Stomach smooth muscle (tissue), 2 donors: ENCODE results near the gene JHY.

Experiments used
- H3K27ac ChIP-seq: one replicate; pipeline ENCODE4 v1.7.0; 2013; ENCODE audit warnings: mild to moderate bottlenecking, low read length, inconsistent platforms
- H3K27me3 ChIP-seq, 2 donors: one replicate each; pipeline ENCODE4 v1.7.0; 2013; ENCODE audit warnings: low read length in 2 of 2; ENCODE audit not compliant: insufficient read depth in 2 of 2, control insufficient read depth in 1 of 2
- H3K36me3 ChIP-seq, 2 donors: one replicate each; pipeline ENCODE4 v1.7.0; 2013; ENCODE audit warnings: low read length in 2 of 2; ENCODE audit not compliant: control insufficient read depth in 2 of 2, insufficient read depth in 2 of 2
- H3K4me1 ChIP-seq: one replicate; pipeline ENCODE4 v1.7.0; 2013; ENCODE audit warnings: low read length; ENCODE audit not compliant: control insufficient read depth, insufficient read depth
- H3K4me3 ChIP-seq, 2 donors: one replicate each; pipeline ENCODE4 v1.7.0; 2013; ENCODE audit warnings: low read length in 2 of 2
- H3K9ac ChIP-seq, 2 donors: one replicate each; pipeline ENCODE4 v1.7.0; 2013; ENCODE audit warnings: low read length in 2 of 2, mild to moderate bottlenecking in 1 of 2
- H3K9me3 ChIP-seq, 2 donors: one replicate each; pipeline ENCODE4 v1.7.0; 2013; ENCODE audit warnings: low read length in 2 of 2; ENCODE audit not compliant: control insufficient read depth in 2 of 2
- donor health status: healthy.
- donor health status: Pancreatic carcinoma.

Gene JHY

DNA sequence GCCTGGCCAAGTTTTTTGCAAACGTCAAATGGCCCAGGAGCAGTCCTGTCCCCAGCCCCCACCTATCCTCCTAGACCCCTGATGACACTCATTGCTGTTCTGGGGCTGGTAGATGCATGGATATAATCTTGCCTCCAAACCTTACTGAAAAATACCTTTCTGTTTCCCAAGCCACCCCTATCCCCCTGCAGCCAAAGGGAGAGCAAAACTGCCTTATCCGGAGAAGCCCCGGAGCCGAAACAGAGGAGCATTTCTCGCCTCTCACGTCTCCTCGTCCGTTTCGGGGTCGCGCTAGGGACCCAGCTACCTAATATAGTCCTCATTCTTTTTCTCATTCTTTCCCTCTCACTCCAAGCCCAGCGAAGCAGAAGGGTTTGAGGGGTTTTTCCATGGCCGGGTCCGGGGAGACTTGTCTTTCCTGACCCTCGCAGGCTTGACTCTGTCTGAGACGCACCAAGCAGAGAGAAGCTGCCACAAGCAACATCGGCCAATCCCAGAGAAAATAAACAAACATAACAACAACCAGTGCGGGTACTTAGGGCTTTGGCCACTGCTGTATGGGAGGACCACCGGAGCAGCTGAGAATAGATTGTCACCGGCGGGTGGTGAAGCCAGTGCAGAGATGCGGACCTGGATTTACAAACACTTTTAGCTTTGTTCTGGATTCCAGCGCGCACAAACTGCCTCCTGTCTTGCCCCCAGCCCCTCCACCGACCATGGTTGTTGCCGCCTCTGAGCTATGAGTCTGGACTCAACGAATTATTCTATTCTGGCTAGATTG is 97.4 kb downstream of the JHY start:
- Histone ChIP-seq H3K27me3 (peaks cover 81 to 96% of the 10 kb centered on the region in 2 donors), H3K9ac (no peak overlapping the region), H3K36me3 (no peaks in the 10 kb centered on the region), H3K4me3 (no peak overlapping the region), H3K27ac (no peak overlapping the region), H3K4me1 (peaks cover 29% of the 10 kb centered on the region), H3K9me3 (no peaks in the 10 kb centered on the region)

DNA sequence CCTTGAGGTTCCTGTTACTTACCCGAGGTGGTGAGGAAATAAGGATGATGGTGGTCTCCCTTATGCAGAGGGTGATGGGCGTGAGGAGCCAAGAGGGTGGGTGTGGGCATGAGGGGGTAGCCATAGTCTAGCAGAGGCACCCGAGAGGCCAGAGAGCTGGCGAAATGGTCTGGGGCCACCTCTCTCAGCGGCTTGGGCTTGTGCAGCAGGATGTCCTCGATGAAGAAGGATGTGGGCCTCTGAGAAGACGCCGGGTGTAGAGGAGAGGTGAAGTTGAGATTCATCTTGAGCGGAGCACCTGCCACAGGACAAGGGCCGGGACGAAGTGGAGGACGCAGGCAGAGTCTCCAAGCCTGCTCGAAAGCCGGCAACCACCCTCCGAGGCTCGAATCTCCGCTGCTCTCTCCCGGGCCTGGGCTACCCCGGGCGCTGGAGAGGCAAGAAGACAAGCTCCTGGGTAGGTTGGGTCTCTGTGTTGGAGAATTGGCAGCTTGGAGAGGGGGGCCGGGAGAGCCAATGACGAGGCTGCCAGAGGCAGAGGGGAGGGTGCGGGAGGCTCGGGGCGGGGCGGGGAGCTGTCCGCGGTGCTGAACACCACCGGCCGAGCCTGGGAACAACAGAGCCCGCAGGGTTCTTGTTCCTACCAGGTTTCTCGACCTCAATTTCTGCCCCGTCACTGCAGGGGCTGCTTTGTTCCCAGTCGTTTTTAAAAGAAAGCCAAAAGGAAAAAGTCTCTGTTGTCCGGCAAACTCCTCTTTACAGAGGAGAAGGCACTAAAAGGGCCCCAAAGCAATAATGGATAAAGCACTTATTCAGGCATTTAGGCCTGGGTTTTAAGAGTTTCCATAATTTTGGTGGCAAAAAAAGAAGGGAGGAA is 99.1 kb downstream of the JHY start, which contains the start of gene BSX:
Gene BSX (minus strand): TSS at position 447 of the 877 bp plus-strand sequence. CDS start 163 bp downstream, at position 284.
- Histone ChIP-seq H3K4me3 (no peak within 1 kb of the TSS), H3K27me3 (peaks cover 79 to 95% of the 10 kb centered on the region in 2 donors), H3K4me1 (peaks cover 29% of the 10 kb centered on the region)

DNA sequence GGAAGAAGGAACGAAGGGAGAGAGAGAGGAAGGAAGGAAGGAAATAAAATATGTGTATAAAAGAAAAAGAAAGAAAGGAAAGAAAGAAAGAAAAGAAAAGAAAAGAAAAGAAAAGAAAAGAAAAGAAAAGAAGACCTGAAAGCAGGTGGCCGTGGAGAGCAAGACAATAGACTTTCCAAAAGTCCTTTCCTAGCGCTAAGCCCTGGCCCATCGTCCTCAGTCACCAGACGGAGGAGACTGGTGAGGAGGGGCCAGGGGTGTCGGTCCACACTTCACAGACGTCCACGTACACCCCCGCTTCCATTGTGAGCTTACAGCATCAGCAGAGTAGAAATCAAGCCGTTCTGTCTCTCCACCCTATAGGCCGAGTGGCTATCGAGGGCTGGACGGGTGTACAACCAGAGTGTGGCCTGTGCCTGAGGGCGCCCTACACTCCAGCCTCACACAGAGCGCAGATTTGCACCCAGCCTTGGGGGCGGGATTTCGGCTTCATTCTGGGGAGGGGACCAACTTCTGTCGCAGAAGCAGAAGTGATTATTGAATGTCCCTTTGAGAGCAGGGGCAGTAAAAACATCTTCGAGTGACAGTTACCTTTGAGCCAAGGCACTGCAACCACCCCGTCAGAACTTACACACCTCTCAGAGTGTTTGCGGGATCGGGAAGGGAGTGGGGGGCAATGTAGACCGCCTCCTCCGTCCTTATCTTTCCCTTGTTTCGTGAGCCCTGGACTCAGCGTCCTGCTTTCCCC is 101.1 kb downstream of the JHY start:
- H3K27me3 ChIP-seq: peaks cover 62 to 75% of the 10 kb centered on the region in 2 donors

More for the DNA sequence above, 99.1 kb downstream of the JHY start, which contains the start of gene BSX:
- Histone ChIP-seq H3K36me3 (no peaks in the 10 kb centered on the region), H3K9ac (no peak within 1 kb of the TSS), H3K9me3 (no peaks in the 10 kb centered on the region), H3K27ac (no peak within 1 kb of the TSS)

DNA sequence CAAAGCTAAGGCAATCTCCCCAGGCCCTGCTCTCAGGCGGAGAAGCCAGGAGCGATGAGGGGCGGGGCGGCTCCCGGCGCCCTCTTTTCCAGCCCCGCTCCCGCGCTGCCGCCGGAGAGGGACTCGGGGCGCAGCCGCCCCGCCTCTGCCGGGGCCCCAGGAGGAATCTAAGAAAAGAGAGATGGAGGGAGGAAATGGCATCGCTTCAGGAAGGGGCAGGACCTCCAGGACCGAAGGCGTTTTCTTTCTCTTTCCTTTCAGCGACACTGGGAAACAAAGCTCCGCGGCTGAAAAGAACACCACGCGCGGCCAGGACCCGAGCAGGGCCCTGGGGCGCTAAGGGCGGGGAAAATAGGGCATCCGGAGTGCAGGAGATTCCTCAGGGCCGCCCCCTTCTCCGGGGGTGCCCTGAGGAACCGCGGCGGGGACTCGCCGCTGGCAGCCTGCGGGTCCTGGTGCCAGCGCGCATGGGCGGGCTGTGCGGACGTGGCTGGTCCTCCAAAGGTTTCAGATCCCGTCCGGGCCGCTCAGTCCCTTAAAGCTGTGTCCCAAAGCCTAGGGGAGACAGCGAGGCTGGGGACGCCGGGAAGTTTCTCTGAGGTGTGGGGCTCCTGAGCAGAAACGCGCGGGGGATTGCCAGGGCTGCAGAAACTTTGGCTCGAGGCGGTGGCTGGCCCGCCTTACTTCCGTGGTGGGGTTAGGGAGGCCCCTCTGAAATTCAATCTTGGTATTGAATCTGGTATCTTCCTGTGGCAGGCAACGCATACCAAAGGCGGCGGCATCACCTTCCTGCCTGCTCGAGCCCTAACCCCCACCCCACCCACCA is 101.8 kb downstream of the JHY start:
- H3K36me3 ChIP-seq: no peaks in the 10 kb centered on the region
- H3K27ac ChIP-seq: no peak overlapping the region
- peaks cover 17% of the 10 kb centered on the region for H3K4me1 ChIP-seq
- no peaks in the 10 kb centered on the region for H3K9me3 ChIP-seq
- peak overlapping the region; percentile 67 to 76 for H3K4me3 ChIP-seq
- H3K9ac ChIP-seq: no peak overlapping the region
- peaks cover 56 to 69% of the 10 kb centered on the region in 2 donors for H3K27me3 ChIP-seq

More for the DNA sequence above, 101.1 kb downstream of the JHY start:
- H3K36me3 ChIP-seq: no peaks in the 10 kb centered on the region
- peak overlapping the region; percentile 67 to 76 for H3K4me3 ChIP-seq
- H3K27ac ChIP-seq: no peak overlapping the region
- peaks cover 17% of the 10 kb centered on the region for H3K4me1 ChIP-seq
- H3K9ac ChIP-seq: no peak overlapping the region
- no peaks in the 10 kb centered on the region for H3K9me3 ChIP-seq

DNA sequence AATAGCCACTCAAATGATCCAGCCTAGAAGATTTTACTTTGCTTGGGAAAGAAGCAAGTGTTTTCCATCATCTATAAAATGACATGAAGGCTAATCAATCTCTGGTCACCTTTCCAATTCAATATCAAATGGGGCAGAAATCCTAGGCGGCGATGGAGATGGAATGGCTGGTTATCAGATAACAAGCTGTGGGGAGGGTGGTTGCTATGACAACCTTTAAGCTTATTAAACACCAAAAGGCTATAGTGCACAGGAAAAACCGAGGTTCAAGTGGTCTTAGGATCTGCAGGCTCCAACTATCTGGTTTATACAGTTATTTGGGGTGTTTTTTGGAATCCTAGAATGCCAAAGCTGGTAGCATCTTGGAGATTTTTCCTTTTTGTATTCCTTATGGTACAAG is 113.0 kb downstream of the JHY start:
- H3K27me3 ChIP-seq: peaks cover 5 to 8% of the 10 kb centered on the region in 2 donors
- H3K4me1 ChIP-seq: no peaks in the 10 kb centered on the region
- H3K9ac ChIP-seq: no peak overlapping the region

DNA sequence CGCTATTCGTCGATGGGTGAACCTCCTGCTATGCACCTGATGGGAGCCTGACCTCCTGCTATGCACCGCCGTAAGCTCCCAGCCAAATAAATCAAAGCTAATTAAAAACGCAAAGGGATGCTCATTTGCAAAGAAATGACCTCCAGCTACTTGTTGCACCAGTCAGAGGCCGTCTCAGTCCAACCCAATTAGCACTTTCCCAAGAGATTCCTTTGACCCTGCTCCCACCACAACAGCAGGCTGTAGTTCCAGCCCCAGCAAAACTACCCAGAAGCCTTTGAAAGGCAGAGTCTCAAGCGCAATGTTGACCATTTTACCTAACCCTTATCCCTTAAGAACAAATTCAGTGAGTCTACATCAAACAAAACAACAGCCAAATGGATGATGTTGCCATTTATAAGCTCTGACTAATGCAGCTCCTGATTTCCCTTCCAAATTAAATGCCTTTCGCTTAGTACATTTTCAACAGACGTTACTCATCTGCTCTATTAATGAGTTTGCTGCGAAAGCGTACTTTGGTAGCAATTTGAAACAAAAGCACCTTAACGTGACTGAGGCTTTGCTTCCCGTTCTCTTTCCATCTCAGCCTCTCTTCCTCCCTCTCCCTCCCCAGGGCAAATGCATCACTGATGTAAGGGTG is 116.3 kb downstream of the JHY start:
- H3K27ac ChIP-seq: no peak overlapping the region
- no peaks in the 10 kb centered on the region for H3K36me3 ChIP-seq
- H3K27me3 ChIP-seq: peaks cover 5 to 8% of the 10 kb centered on the region in 2 donors
- no peak overlapping the region for H3K9ac ChIP-seq
- no peaks in the 10 kb centered on the region for H3K9me3 ChIP-seq
- H3K4me3 ChIP-seq: no peak overlapping the region
- H3K4me1 ChIP-seq: no peaks in the 10 kb centered on the region

More for the DNA sequence above, 113.0 kb downstream of the JHY start:
- no peaks in the 10 kb centered on the region for H3K9me3 ChIP-seq
- no peak overlapping the region for H3K4me3 ChIP-seq
- no peak overlapping the region for H3K27ac ChIP-seq
- H3K36me3 ChIP-seq: no peaks in the 10 kb centered on the region

DNA sequence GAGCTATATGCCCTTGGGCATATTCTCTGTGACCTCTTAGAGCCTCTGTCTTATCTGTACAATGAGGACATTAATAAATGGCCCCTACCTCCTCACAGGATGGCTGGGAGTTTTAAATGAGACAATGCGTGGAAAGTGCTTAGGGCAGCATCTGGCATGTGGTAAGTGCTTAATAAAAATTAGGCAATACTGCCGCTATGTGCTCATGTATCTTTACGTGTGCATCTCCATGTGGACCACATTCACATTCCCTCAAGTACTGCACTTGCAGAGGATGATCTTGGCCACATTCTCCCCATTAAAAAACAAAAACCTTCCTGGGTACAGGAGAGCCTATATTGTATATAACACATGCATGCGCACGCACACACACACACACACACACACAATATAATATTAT is 118.2 kb downstream of the JHY start:
- Histone ChIP-seq H3K4me3 (no peak overlapping the region), H3K9me3 (no peaks in the 10 kb centered on the region), H3K4me1 (no peaks in the 10 kb centered on the region), H3K27me3 (peaks cover 5 to 8% of the 10 kb centered on the region in 2 donors), H3K27ac (no peak overlapping the region), H3K36me3 (no peaks in the 10 kb centered on the region), H3K9ac (no peak overlapping the region)

DNA sequence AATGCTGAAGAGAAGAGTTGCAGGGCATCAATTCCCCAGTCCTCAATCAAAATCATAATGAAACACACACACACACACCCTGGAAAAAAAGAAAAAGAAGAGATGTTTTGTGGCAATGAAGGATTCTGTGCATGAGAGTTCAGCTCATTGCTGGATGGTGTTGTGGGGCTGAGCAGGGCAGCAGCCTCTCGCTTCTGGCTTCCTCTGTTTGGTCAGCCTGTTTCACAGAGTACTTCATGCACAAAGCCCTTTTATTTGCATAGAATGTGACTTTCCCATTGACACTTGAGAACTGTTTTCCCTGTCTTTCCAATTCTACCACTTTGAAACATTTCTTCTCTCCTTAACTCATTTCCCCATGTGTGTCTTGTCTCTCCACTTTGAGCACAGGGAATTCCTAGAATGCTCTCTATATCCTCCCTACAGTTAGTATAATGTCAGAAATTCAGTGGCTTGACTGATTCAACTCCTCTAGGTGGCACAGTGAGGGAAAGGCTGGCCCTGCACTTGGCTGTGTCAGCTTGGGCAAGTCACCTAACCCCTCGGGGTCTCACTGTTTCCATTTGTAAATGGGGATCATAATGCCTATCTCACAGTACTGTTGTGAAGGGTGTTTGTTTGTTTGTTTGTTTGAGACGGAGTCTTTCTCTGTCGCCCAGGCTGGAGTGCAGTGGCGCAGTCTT is 124.4 kb downstream of the JHY start:
- no peak overlapping the region for H3K4me3 ChIP-seq
- no peaks in the 10 kb centered on the region for H3K27me3 ChIP-seq
- H3K36me3 ChIP-seq: no peaks in the 10 kb centered on the region

More for the DNA sequence above, 124.4 kb downstream of the JHY start:
- H3K9me3 ChIP-seq: no peaks in the 10 kb centered on the region
- no peak overlapping the region for H3K27ac ChIP-seq
- H3K4me1 ChIP-seq: no peaks in the 10 kb centered on the region
- no peak overlapping the region for H3K9ac ChIP-seq
